SIG-M5 treated with dmso at 0.1 percent for 504 hours (cell line): ENCODE data around the gene FUT1.
A peak's percentile ranks its signal among the peaks of the same experiment; 100 is the strongest.
"Not testable (repeated sequence)": the region's sequence is repeated elsewhere in the genome, so short reads cannot be mapped to it uniquely, and the experiment has no call there.

Experiments used
- DNase-seq: peaks from one replicate; lab custom pipeline; 2025; ENCODE audit not compliant: unreplicated experiment; lab: John Stamatoyannopoulos, UW

Gene FUT1

GRCh38 chr19:48718711-48719231, 33.7 kb downstream of the FUT1 start:
- no peak for DNase-seq

- DNase-seq = not testable (repeated sequence)
Observed at GRCh38 chr19:48718106-48718505, 34.3 kb downstream of the FUT1 start.

GRCh38 chr19:48716562-48717291, 35.7 kb downstream of the FUT1 start:
- DNase-seq = no peak

GRCh38 chr19:48715681-48716171, 36.7 kb downstream of the FUT1 start:
- no peak for DNase-seq

GRCh38 chr19:48714759-48715675, 37.4 kb downstream of the FUT1 start:
- DNase-seq = no peak

- peak; percentile 99 for DNase-seq
Observed at GRCh38 chr19:48713864-48714755, 38.3 kb downstream of the FUT1 start.

GRCh38 chr19:48713041-48713863, 39.2 kb downstream of the FUT1 start:
- peak; percentile 38 for DNase-seq

- DNase-seq = no peak
Observed at GRCh38 chr19:48711106-48711662, 41.3 kb downstream of the FUT1 start.

- DNase-seq = no peak
Observed at GRCh38 chr19:48708471-48708870, 44.0 kb downstream of the FUT1 start.

GRCh38 chr19:48705431-48705830, 47.0 kb downstream of the FUT1 start:
- no peak for DNase-seq

GRCh38 chr19:48703316-48703715, 49.1 kb downstream of the FUT1 start:
- no peak for DNase-seq

GRCh38 chr19:48702701-48703100, 49.7 kb downstream of the FUT1 start:
- no peak for DNase-seq

- DNase-seq = no peak
Observed at GRCh38 chr19:48698046-48698445, 54.4 kb downstream of the FUT1 start.
